Amygdala (tissue), 56 donors: ENCODE results near the gene TMEM35B.
"Not testable (repeated sequence)": the region's sequence is repeated elsewhere in the genome, so short reads cannot be mapped to it uniquely, and the experiment has no call there.

ENCODE experiments used
- DNase-seq, 56 donors: peaks; one replicate each; lab custom pipeline; 2025; lab: John Stamatoyannopoulos, UW

The TMEM35B gene

DNA sequence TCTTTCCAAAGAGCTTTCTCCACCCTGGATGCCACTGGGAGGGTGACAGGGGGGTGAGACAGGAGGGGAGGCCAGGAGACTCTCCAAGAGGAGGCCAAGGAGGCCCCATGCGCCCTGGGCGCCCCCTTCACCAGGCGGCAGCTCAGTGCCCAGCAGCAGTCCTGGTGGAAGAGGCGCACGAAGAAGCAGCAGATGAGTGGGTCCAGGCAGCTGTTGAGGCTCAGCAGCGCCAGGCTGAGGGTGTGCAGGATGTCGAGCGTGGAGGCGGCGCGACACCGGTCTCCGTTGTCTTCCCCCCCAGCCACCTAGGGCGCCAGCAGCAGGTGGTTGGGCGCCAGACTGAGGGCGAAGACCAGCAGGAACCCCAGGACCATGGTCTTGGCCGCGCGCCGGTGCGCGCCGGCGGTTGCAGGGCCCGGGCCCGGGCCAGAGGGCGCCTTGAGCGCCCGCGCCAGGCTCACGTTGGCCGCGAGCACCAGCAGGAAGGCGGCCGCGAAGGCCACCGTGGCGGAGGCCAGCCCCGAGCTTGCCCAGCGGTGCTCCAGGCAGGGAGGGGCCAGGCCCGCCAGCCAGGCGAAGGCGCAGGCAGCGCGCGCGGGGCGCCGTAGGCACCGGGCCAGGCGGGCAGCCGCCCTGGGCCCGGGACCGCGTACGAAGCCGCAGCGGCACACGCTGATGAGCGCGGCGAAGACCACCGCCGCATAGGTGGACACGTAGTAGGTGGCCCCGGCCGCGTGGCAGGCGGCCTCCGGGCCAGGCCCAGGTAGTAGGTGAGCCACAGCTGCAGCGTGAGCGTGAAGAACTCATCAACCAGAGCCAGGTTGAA lies 8.6 kb downstream of the TMEM35B start:
- no peak for DNase-seq

DNA sequence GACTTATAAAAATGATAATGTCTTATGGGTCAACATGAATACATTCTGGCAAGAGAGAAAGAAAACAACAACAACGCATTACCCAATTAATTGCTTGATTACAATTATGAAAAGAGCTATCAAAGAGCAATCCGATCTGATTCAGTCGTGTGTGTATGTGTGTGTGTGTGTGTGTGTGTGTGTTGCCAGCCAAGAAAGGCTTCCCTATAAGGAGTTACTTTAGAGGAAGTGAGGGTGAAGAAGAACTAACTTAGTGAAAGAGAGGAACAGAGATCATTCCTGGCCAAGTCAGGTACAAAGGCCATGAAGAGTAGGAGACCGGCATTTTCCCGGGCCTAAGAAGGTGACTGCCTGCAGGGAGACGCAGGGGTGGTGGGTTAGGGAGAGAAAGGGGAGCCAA lies 9.4 kb downstream of the TMEM35B start:
- no peak for DNase-seq

DNA sequence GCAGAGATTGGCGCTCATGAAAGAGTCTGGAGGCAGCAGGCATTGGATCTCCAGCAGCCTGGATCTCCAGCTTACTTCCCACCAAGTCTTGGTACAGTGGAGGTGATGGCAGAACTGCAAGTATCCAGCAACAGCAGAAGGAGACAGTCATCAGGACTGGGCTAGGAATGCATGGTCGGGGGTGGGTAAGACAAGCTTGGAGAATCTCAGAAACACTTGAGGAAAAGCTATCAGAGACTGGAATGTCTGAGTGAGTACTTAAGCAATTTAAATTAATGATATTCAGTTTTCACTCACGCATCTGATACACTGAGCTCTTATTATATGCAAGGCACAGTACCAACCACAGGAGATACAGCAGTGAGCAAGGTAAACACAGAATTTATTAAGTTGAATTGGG lies 9.8 kb downstream of the TMEM35B start:
- no peak for DNase-seq

- no peak for DNase-seq
These were observed 10.5 kb downstream of the TMEM35B start for GRCh38 chr1:34974626-34975025.

GRCh38 chr1:34973326-34973725 lies 11.8 kb downstream of the TMEM35B start:
- no peak for DNase-seq

DNA sequence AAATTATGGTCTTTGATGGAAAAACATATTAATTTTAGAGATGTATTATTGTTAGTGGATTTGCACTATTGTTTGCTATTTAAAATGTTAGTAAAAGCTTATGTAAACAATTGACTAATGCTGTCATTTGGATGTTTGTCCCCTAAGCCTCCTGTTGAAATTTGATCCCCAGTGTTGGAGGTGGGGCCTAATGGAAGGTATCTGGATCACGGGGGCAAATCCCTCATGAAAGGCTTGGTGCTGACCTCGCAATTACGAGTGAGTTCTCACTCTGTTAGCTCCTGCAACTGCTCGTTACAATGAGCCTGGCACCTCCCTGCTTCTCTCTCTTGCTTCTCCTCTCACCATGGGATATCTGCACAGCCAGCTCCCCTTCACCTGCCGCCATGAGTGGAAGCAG lies 14.3 kb downstream of the TMEM35B start:
- no peak for DNase-seq

DNA sequence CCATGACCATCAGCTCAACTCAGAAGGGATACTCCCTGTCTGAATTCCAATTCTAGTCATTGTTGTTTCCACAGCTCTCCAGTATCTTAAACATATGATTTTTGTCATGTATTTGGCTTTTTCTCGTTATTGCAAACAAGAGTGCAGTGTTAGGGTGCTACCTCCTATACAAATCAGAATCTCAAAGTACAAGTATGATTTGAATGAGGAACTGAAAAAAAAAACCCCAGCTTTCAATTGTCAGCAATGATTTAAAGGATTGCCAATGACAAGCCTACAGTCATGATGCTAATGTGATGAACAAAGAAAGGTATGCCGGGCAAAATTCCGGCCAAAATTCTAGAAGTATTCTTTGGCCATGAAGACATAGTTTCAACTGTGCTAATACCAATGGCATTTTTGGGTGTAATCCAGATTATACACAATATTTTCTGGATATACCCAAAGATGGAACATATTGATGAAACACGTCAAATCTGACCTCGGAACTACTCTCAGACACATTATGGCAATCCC lies 14.9 kb downstream of the TMEM35B start:
- DNase-seq = no peak

- DNase-seq = not testable (repeated sequence)
These were observed 16.9 kb downstream of the TMEM35B start for GRCh38 chr1:34968297-34968696.

GRCh38 chr1:34967672-34968071 lies 17.5 kb downstream of the TMEM35B start:
- not testable (repeated sequence) for DNase-seq

DNA sequence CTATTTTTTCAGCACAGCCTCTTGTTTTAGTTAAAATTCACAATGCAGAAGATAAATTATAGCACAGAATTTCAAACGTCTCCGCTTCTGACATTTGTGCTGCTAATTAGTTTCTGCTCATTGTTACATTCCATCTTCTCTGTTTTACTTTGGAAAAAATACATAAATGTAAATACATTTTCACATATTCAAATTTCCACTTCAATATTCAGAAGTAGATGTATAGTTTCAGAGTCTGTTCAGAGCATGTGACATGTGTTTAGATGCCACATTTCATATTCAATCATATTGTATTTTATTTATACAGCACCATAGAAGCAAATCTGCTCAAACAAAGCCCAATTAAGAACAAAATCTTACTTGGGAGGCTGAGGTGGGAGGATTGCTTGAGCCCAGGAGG lies 19.6 kb downstream of the TMEM35B start:
- DNase-seq = no peak

DNA sequence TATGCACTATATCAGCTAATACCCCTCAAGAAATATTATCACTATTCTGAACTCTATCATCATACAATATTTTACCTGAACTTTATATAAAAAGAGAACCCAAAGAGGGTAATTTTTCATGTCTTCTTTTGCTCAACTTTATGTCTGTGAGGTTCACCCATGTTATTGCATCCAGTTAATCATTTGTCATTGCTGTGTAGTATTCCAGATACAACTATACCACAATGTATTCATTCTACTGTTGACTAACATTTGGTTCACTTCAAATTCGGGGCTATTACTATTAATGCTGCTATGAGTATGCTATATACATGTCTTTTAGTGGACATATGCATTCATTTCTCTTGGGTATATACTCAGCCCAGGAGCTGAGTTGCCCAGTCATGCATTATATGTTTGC lies 34.7 kb downstream of the TMEM35B start:
- DNase-seq = no peak

- not testable (repeated sequence) for DNase-seq
These were observed 36.4 kb downstream of the TMEM35B start for GRCh38 chr1:34948739-34949138.

GRCh38 chr1:34947641-34948314 lies 37.4 kb downstream of the TMEM35B start:
- not testable (repeated sequence) for DNase-seq

- no peak for DNase-seq
These were observed 38.9 kb downstream of the TMEM35B start for GRCh38 chr1:34946211-34946610.

GRCh38 chr1:34941798-34942197 lies 43.3 kb downstream of the TMEM35B start:
- not testable (repeated sequence) for DNase-seq
